ENCODE results near the gene PIEZO1.

The PIEZO1 gene

DNA sequence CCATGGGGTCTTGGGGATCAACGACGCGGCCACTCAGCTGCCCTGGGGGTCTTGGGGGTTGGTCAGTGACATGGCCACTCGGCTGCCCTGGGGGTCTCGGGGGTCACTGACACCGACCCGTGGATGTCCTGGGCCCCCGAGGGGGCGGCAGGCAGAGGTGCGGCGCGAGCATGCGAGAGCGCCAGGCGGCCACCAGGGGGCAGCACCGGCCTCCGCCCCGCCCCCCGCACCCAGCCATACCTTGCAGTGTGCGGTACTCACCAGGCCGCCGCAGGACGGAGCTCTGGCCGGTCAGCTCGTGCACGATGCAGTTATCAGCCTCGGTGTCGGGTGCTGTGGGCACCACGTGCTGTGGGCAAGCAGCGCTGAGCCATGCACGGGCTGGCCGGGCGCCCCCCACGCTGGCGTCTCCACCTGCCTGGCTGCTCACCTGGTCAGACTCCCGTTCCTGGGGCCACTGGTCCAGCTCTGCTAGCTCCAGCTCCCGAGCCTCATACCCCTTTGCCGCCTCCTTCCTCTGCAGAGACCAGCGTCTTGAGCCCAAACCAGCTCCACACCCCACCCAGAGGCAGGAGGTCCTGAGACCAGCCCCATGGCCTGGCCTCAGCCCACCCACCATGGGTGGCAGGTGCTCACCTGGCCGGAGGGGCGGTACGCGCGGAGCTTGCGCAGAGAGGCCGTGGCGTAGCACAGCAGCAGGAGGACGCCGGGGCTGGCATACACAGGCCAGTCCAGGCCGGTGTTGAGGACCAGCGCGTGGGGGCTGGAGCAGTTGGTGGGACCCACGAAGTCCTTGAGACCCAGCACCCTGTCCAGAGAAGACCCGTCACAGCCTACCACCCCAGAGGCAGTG, 47.5 kb downstream of the PIEZO1 start:
- DNase-seq (ENCODE audit: low read depth in 2 of 2): peak; percentile 14 to 71

DNA sequence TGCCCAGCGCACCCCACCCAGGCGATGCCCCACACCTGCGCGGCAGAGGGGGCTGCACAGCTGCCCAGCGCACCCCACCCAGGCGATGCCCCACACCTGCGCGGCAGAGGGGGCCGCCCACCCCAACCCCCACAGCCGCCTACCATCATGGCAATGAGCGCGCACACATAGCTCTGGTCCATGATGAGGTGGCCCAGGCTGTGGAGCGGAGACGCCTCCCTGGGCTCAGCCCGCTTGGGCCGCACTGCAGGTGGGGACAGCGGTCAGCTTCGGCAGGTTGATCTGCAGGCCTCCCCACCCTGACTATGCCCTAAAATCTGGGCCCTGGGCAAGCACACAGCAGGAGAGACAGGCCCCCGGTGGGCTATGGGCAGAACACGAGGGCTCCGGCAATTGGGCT, 48.5 kb downstream of the PIEZO1 start:
- DNase-seq (ENCODE audit: low read depth in 2 of 2): no peak

DNA sequence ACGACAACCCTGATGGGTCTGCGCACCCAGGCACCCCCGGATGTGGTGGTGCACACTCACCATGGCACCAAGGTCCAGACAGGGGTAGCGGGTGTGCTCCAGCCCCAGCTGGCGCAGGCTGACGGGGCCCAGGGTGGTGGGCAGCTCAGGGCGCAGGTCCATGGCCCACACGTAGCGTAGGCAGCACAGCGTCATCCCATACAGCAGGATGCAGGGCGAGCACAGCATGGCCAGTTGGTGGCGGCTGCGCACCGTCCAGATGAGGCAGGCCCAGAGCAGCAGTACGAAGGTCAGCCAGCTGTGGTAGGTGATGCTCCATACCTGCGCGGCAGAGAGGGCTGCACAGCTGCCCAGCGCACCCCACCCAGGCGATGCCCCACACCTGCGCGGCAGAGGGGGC, 48.9 kb downstream of the PIEZO1 start:
- DNase-seq (ENCODE audit: low read depth in 2 of 2): no peak

DNA sequence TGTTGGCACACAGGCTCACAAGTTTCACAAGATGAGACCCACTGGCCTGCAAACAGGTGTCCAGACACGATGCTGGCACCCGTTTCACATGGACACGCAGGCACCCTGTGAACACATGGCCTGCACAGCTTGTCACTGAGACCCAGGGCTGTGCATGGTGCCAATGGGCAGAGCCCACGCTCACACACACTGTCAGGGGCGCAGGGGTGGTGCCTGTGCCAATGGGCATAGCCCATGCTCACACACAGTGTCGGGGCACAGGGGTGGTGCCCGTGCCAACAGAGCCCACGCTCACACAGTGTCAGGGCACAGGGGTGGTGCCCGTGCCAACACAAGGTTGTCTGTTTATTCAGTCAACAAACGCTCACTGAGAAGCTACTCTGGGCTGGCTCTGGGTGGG, 49.4 kb downstream of the PIEZO1 start:
- DNase-seq (ENCODE audit: low read depth in 2 of 2): no peak

DNA sequence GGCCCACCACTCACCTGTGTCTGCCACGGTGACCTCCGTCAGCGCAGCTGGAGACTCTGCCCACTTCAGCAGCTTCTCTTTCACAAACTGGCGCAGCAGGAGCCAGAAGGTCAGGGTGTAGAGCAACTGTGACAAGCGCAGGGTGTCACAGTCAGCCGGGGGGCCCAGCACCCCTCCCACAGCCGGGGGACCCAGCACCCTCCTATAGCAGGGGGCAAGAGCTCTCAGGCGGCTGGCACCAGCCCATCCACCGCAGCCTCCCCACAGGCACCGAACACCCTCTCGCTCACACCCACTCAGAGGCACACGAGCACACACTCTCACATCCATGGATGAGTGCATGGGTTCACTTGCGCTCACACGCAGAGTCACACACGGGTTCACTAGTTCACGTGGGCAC, 49.9 kb downstream of the PIEZO1 start:
- no peak for DNase-seq (ENCODE audit: low read depth in 2 of 2)

DNA sequence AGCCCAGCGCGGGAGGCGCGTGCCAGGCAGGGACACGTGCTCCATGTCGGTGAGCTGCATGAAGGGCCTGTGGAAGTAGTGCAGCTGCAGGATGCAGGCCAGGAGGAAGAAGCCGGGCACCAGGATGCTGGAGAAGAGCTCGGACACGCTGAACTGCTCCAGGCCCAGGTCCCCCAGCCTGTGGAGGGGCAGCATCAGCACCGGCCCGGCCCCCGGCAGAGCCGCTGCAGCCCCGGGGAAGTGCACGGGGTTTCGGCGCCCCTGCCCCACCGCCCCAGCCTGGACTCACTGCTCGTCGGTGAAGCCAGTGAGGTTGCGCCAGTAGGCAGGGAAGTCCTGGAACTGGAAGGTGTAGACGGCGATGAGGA, 50.7 kb downstream of the PIEZO1 start:
- no peak for DNase-seq (ENCODE audit: low read depth in 2 of 2)

DNA sequence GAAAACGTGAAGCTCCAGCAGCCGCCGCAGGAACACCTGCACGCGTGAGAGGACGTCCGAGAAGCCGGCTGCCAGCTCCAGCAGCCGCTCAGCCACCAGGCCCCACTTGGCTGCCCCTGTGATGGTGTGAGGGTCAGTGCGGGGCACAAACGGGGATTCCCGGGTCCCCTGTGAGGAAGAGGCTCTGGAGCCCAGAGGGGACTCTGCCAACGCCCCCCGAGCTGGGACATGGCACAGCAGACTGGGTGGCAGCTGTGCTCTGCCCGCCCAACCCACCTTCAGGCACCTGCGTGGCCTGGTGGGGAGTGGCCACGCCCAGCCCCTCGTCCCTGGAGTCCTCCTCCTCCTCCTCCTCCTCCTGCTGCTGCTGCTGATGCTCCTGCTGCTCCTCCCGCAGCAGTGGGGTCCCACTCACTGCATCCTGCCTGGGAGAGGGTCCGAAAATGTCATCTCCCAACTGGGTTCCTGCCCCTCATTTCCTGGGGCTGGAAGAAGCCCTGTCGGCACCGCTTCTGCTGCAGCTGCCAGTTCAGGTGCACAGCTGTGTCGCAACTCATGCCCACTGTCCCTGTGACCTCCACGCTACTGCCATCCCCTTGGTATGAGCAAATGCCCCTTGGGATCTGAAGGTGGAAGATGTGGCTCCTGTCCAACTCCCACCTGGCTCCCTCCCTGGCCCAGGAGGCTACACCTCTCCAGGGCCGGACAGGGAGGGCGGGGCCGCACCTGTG, 51.2 kb downstream of the PIEZO1 start:
- DNase-seq (ENCODE audit: low read depth in 2 of 2): no peak

DNA sequence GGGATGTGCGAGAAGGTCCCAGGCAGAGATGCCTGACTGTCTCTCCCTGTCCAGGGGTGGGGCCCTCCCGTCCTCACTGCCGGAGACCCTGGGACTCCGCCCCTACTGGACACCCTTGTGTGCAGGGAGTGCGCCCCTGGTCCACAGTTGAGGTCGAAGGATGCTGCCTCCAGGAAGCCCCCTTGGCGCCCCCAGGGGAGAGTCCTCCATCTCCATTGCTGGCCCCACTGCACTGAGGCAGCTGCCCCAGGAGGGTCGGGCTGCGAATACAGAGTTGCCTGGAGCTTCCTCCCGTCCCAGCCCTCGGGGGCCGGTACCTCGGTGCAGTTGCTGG, 52.1 kb downstream of the PIEZO1 start:
- DNase-seq (ENCODE audit: low read depth in 2 of 2): no peak

DNA sequence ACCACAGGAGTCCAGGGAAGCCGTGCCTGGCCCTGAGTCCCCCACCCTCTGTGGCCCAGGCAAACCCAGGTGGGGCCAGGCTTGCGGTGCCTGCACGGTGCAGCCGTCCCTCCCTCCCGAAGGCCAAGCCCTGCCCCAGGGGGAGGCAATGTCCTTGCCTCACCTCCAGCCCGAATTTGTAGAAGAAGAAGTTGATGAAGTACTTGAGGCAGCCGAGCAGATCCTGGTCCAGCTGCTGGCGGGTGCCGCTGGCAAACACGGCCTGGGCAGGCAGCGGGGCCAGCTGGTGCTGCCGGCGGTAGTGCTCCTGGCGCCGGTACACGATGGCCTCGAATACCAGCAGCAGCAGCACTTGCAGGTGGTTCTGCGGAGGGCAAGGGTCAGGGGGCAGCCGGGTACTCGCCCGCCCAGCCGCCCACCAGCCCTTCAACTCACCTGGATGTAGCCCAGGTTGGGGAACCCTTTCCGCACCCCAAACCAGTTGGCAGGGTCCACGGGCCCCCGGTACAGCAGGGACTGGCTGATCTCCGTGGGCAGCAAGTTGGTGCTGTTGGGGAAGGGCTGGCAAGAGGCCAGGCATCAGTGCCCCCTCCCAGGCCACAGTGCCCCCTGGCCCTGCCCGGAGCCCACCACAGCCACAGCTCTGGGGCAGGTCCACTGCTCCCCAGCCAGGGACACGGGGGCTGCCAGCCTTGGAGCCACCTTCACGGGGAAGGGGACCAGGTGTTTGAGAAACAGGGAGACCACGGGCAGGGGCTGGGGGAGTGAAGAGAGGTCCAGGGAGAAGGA, 52.7 kb downstream of the PIEZO1 start:
- no peak for DNase-seq (ENCODE audit: low read depth in 2 of 2)

DNA sequence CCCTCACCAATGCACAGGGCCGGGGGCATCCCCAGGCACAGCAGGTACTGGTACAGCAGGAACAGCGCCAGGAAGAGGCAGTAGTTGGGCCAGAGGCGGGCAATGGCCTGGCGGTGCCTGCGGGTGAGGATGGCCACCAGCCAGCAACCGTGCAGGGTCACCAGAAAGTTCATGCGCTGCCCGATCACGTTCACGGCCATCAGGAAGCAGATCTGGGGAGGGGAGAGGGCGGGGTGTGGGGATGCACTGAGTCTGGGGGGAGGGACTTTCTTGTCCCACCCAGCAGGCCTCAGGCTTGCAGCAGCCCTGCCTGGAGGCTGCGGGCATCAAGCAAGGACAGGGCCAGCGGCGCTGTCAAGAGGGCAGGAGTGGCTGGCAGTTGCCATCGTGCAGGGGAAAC, 53.3 kb downstream of the PIEZO1 start:
- DNase-seq (ENCODE audit: low read depth in 2 of 2): no peak

DNA sequence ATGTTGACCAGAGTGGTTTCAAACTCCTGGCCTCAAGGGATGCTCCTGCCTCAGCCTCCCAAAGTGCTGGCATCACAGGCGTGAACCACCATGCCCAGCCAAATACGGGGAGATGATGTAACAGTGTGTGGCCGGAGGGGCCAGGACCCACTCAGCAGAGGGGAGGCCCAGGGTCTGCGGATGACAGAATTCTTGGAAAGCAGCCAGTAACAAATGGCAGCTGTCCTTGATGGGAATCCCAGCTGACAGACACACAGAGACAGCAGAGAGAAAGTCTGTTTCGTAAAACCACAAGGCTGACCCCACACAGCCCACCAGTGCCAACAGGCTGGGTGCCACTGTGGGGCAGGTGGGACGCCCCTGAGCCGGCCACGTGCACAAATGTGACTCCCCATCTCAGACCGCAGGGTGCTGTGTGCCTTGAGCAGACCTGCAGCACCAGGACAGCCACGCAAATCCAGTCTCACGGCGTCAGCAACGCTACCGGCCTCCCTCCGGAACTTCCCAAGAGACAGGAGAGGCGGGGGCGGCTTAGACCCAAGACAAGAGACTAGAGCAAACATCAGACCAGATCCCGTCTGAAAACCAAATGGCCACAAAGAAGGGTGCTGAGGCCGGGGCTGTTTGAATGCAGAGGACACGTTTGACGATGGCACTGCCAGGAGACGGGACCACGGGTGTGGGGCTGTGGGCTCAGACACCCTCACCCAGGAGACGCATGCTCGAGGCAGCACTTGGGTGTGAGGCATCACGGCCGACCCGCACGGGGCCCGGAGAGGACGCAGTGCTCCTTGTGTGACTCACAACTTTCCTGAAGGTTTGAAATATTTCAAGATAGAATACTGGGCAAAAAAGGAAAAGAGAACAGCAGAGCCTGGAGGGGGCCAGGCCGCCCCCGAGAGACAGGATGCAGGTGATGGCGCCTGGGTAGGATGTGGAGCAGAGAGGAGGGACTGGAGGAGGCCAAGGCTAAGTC, 54.1 kb downstream of the PIEZO1 start:
- DNase-seq (ENCODE audit: low read depth in 2 of 2): no peak

DNA sequence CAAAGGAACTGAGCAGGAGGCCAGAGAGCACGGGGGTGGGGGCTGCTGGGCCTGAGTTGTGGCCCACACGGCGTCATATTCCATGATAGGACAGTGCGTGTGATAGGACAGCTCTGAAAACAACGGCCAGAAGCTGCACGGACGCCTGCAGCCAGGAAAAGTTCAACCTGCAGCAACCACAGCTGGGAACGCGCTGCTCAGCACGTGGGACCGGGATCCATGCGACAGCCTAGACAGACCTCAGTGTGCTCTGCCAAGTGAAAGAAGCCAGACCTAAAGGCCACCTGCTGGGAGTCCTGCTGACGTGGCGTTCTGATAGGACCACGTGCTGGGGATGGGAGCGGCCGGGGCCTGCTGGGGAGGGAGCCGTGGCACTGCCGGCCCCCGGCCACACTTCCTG, 57.1 kb downstream of the PIEZO1 start:
- DNase-seq (ENCODE audit: low read depth in 2 of 2): no peak

DNA sequence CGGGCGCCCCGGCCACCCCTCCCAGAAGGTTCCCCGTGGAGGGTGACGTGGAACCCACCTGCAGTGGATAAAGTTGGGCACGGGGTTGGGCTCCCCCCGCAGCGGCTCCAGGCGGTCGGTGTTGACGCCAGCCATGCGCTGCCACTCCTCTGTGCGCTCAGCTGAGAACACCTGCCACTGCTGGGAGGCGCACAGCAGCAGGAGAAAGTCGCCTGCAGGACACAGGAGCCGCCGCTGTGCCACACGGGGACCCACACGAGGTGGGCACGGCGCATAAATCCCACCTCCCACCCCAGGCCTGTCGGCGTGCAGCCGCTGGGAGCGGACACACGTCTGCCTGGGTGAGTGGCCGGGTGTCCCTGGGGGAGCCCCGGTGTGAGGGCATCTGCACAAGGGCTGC, 58.0 kb downstream of the PIEZO1 start:
- DNase-seq (ENCODE audit: low read depth in 2 of 2): no peak

DNA sequence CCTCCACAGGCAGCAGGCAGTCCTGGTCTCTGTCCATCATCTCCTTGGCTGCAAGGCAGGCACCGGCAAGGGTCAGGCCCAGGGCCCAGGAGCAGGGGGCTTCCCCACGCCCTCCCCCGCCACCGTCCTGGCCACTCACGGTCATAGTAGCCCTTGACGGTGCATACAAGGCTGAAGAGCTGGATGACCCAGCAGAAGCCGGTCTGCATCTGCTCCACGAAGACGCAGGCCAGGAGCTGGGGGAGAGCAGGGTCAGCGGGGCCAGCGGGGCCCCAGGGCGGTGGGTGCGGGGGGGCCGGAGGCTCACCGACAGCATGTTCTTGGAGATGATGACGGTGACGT, 58.6 kb downstream of the PIEZO1 start:
- no peak for DNase-seq (ENCODE audit: low read depth in 2 of 2)

DNA sequence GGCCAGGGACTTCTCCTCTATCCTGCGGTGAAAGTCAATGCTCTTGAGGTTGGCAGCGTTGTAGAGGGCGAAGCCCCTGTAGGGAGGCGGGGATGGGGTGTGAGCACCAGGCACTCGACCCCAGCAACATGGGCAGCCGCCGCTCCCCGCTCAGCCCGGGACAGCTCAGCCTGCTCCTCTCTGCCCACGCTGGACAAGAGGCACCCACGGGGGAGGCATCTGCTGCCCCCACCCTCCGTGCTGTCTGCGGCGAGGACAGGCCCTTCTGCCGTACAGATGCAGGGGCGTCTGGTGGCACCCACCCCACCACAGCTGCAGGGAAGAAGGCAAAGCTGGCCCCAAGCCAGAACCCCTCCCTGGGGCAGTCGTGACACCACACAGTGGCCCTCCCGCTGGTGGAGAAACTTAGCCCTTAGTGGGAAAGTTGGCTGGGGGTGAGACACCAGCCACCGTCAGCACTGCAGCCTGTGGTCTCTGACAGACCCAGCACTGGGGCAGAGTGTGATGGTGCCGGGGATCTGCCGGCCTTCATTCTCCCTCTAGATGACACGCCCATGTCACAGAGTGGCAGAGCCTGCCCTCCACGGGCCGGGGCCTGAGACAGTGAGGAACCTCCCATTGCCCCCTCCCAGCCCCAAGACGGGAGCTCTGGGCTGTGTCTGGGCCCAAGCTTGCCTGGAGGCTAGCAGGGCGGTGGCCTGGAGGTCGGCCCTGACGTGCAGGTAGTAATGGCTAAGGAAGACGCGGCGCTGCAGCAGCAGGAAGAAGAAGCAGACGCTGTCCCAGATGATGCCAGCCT, 59.2 kb downstream of the PIEZO1 start:
- no peak for DNase-seq (ENCODE audit: low read depth in 2 of 2)

DNA sequence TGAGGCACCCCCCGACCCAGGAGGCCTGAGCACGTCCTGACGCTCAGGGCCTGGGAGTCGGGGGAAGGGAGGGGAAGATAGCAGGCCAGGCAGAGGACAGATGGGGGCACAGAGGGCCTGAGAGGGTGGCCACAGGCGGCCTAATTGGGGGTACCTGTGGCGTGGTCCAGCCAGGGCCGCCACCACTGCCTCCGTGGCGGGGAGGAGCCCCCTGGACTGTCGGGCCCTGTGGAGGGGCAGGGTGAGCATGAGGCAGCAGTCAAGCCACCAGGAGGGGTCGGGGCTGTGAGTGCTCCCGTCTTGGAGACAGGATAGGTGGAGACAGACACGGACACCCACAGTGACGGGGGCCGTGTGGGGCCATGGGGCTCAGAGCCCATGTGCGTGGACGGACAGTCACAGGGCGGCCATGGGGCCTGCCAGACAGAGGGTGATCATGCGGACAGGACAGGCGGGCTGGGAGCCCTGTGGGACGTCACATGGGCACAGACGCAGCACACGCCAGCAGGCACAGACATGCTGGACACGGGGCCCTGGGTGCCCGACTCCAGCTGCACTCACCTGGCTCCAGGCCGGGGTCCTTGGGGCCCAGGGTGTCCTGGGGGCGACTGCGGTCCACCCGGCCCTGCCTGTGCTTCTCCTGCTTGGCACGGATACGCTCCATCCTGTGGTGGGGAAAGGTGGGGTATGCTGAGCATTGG, 60.0 kb downstream of the PIEZO1 start:
- DNase-seq (ENCODE audit: low read depth in 2 of 2): no peak

DNA sequence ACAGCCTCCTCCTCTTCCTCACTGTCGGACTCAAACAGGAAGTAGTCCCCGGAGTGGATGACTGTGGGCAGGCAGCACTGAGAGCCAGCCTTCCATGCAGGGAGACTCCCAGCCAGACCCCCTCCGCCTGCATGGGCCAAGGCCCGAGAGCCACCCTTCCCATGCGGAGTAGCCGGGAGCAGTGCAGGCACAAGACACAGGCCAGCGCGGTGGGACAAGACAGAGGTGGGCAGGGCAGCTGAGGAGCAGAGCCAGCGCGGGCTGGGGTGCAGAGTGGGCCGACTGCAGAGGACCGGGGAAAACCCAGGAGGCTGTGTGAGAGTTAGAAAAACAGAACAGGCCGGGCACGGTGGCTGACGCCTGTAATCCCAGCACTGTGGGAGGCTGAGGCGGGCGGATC, 61.1 kb downstream of the PIEZO1 start:
- no peak for DNase-seq (ENCODE audit: low read depth in 2 of 2)

DNA sequence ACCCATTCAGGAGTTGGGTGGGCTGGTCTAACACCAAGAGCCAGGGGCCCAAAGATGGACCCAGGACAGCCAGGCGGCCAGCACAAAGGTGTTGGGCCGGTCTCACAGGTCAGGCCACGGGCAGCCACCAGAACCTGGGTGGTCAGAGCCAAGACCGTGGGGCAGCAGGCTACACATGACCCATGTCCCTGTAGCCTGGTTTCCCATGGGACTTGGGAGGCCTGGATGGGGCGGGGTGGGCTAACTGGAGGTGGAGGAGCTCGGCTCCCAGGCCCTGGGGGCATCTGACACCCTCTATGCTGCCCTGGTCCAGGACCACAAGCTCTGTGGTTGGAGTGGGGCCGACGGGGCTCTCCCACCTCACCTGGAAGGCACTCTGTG, 61.5 kb downstream of the PIEZO1 start:
- DNase-seq (ENCODE audit: low read depth in 2 of 2): no peak

DNA sequence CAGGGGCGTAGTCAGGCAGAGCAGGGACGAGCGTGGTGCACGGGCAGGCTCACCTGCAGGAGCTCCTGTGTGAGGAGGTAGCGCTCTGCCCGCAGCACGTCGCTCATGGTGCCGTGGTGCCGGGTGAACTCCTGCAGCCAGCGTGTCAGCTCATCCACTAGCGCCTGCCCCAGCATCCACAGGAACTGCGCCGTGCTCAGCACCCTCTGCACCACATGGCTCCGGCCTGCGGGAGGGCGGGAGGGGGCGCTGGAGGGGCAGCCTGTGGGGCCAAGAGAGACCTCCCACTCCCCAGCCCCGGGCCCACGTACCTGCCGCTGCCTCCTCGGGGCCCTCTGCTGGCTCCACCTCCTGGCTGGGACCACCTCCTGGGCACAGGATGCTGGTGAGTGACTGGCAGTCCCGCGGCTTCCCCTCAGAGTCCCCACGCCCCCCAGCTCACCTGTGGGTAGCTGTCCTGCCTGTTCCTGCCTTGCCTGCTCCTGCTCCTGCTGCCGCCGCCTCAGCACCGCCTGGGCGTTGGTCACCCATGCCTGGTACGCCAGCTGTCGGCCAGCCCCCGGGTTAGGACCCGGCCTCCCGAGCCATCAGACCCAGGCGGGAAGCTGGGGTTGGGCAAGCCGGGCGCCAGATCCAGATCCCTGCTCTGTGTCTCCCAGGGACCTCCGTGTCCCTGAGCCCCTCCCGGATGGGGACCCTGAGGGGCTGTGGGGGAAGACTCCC, 62.1 kb downstream of the PIEZO1 start:
- DNase-seq (ENCODE audit: low read depth in 2 of 2): no peak
